ENCODE measurements around the gene ZNF205. TPM values are rescaled to one million over a fixed set of nuclear protein-coding genes. Genes with fewer than 3 reads are reported as not detected.

Gene ZNF205
- polyA plus RNA-seq, 3 donors = 1.0 to 6.7 (median 1.3) TPM

DNA sequence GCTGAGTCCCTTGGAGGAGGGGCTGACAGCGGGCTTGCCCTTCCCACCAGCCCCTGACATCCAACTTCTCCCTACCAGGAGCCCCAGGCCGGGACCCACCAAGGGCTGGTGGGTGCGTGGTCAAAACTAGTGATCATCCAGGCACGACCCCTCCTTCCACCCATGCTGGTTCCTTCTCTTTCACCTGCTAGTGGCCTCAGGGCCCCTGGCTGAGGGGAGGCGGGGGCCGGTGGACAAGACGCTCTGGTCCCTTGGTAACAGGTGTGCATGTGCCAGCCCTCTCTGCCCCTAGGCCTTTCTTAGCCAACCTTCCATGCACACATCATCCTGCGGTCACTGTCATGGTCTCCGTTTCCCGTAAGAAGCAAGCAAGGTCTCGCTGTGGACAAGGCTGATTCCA, 30.8 kb downstream of the ZNF205 start:
- Histone ChIP-seq H2AFZ (ENCODE audit: insufficient read depth, low read depth, low read length, poor library complexity, severe bottlenecking) (no peak overlapping the region), H3K27ac (ENCODE audit: low read depth in 1 of 2, low read length in 2 of 2) (no peak overlapping the region), H3K79me2 (ENCODE audit: insufficient read depth, low read length) (no peaks in the 10 kb centered on the region), H3K9me3 (replicated peaks in 1 of 2; ENCODE audit: control insufficient read depth in 1 of 2, insufficient read depth in 1 of 2, low read length in 2 of 2) (no peaks in the 10 kb centered on the region), H3K27me3 (ENCODE audit: control insufficient read depth in 2 of 2, insufficient read depth in 2 of 2, low read length in 2 of 2) (no peaks in the 10 kb centered on the region), H3K4me1 (ENCODE audit: control insufficient read depth in 1 of 2, insufficient read depth in 2 of 2, low read length in 2 of 2) (no peaks in the 10 kb centered on the region), H3K36me3 (replicated peaks in 1 of 2; ENCODE audit: control insufficient read depth in 1 of 2, insufficient read depth in 2 of 2, low read length in 2 of 2) (peaks cover 31 to 51% of the 10 kb centered on the region in 2 donors), H4K20me1 (ENCODE audit: insufficient read depth, low read length) (no peaks in the 10 kb centered on the region), H3K4me2 (replicated peaks; ENCODE audit: extremely low read depth, low read length, poor library complexity, severe bottlenecking) (no peak overlapping the region), H3K4me3 (replicated peaks in 1 of 3; ENCODE audit: low read depth in 2 of 3, low read length in 3 of 3) (no peak overlapping the region), H3K9ac (ENCODE audit: insufficient read depth, low read length, poor library complexity, severe bottlenecking) (no peak overlapping the region)
- intact Hi-C loops (cut with micrococcal nuclease) = no loop called here
- Mint-ChIP-seq H3K27me3 (ENCODE audit: low read depth in 3 of 3) (peaks cover 4 to 12% (median 11%) of the 10 kb centered on the region in 3 donors), H3K36me3 (peaks cover 38 to 50% of the 10 kb centered on the region in 2 donors), H3K4me3 (no peak overlapping the region), H3K27ac (peak overlapping the region in 1 of 7 donors; percentile 40), H3K4me1 (no peaks in the 10 kb centered on the region), H3K9me3 (no peaks in the 10 kb centered on the region)
- no peak for TF ChIP-seq CTCF (IDR thresholded peaks at IDR 0.05)
- over 99% methylated on average over 9 of the region's 11 CpGs for WGBS (ENCODE audit: insufficient coverage)
- DNase-seq = no peak

DNA sequence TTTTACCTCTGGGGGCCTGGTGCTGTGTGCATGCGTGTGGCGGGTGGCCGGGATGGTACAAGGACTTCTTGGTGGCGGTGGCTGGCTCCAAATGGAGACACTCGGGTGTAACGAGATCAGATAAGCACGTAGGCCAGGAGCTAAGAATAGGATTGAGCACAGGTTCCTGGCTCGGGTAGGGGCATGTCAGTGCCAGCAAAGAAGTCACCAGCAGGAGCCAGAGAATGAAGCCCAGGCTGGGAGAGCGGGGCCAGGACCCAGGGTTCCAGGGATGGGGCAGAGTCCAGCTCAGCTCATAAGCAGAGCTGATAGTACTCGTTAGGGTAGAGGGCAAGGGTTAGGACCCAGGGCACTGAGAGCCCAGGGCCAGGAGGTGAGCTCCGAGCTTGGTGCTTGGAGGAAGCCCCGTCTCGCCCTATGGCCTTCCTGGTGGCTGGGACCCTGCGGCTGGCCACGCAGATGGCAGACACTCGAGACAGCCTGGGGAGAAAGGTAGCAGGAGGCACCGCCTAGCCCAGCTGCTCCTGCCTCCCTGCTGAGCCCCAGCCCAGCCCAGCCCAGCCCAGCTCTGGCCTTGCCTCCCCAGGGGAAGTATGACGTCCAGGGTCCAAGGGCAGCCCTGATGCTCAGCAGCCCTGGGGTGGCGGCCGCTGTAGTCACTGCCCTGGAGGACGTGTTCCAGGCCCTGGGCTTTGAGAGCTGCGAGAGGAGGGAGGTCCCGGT, 31.4 kb downstream of the ZNF205 start:
- Mint-ChIP-seq H3K36me3 (peaks cover 35 to 45% of the 10 kb centered on the region in 2 donors), H3K4me3 (no peak overlapping the region), H3K4me1 (no peaks in the 10 kb centered on the region), H3K9me3 (no peaks in the 10 kb centered on the region), H3K27me3 (ENCODE audit: low read depth in 3 of 3) (peaks cover 4 to 14% (median 11%) of the 10 kb centered on the region in 3 donors), H3K27ac (peak overlapping the region in 2 of 7 donors; percentile 54 to 66)
- 91% methylated on average over 20 of the region's 23 CpGs for WGBS (ENCODE audit: insufficient coverage)
- no peak overlapping the region for H3K4me3 ChIP-seq (replicated peaks in 1 of 3; ENCODE audit: low read depth in 2 of 3, low read length in 3 of 3)
- H3K27ac ChIP-seq (ENCODE audit: low read depth in 1 of 2, low read length in 2 of 2) = no peak overlapping the region
- no peaks in the 10 kb centered on the region for H4K20me1 ChIP-seq (ENCODE audit: insufficient read depth, low read length)
- H3K9me3 ChIP-seq (replicated peaks in 1 of 2; ENCODE audit: control insufficient read depth in 1 of 2, insufficient read depth in 1 of 2, low read length in 2 of 2) = no peaks in the 10 kb centered on the region
- no peaks in the 10 kb centered on the region for H3K4me1 ChIP-seq (ENCODE audit: control insufficient read depth in 1 of 2, insufficient read depth in 2 of 2, low read length in 2 of 2)
- H3K79me2 ChIP-seq (ENCODE audit: insufficient read depth, low read length) = no peaks in the 10 kb centered on the region
- TF ChIP-seq CTCF (IDR thresholded peaks at IDR 0.05) = no peak
- H2AFZ ChIP-seq (ENCODE audit: insufficient read depth, low read depth, low read length, poor library complexity, severe bottlenecking) = no peak overlapping the region
- H3K27me3 ChIP-seq (ENCODE audit: control insufficient read depth in 2 of 2, insufficient read depth in 2 of 2, low read length in 2 of 2) = no peaks in the 10 kb centered on the region
- no peak overlapping the region for H3K9ac ChIP-seq (ENCODE audit: insufficient read depth, low read length, poor library complexity, severe bottlenecking)
- intact Hi-C loops (cut with micrococcal nuclease) = no loop called here
- H3K4me2 ChIP-seq (replicated peaks; ENCODE audit: extremely low read depth, low read length, poor library complexity, severe bottlenecking) = no peak overlapping the region
- H3K36me3 ChIP-seq (replicated peaks in 1 of 2; ENCODE audit: control insufficient read depth in 1 of 2, insufficient read depth in 2 of 2, low read length in 2 of 2) = peaks cover 25 to 45% of the 10 kb centered on the region in 2 donors
- DNase-seq = no peak
